Glutamatergic neuron (in vitro differentiated cells): ENCODE data around the gene WBP2NL. TPM values are rescaled to one million over a fixed set of nuclear protein-coding genes. Genes with fewer than 3 reads are reported as not detected.

Source experiments
- DNase-seq: peaks from one replicate; pipeline ENCODE4 v3.0.0; 2022
- H3K27ac Mint-ChIP-seq: one replicate; pipeline ENCODE4 v1.8.0; 2020; ENCODE audit warnings: mild to moderate bottlenecking, mixed read lengths, inconsistent platforms; ENCODE audit not compliant: unreplicated experiment
- H3K27me3 Mint-ChIP-seq: one replicate; pipeline ENCODE4 v1.8.0; 2020; ENCODE audit warnings: mild to moderate bottlenecking, moderate library complexity, mixed read lengths, inconsistent platforms; ENCODE audit not compliant: unreplicated experiment
- H3K36me3 Mint-ChIP-seq: one replicate; pipeline ENCODE4 v1.8.0; 2020; ENCODE audit warnings: mild to moderate bottlenecking, mixed read lengths, inconsistent platforms; ENCODE audit not compliant: unreplicated experiment
- H3K4me1 Mint-ChIP-seq: one replicate; pipeline ENCODE4 v1.8.0; 2020; ENCODE audit warnings: mild to moderate bottlenecking, low read depth, mixed read lengths, inconsistent platforms; ENCODE audit not compliant: unreplicated experiment
- H3K4me3 Mint-ChIP-seq: one replicate; pipeline ENCODE4 v1.8.0; 2020; ENCODE audit warnings: mild to moderate bottlenecking, mixed read lengths, inconsistent platforms; ENCODE audit not compliant: unreplicated experiment
- H3K9me3 Mint-ChIP-seq: one replicate; pipeline ENCODE4 v1.8.0; 2020; ENCODE audit warnings: mild to moderate bottlenecking, moderate library complexity, mixed read lengths, inconsistent platforms; ENCODE audit not compliant: unreplicated experiment
- total RNA-seq: library from RNA; stranded (reverse); fragmentation: NEBNext Ultra II Directional; extraction: Animal tissue kit (Norgen Biotek cat#: 25700); gene quantifications from one replicate; pipeline ENCODE4 v1.2.1, GENCODE V29; 2021; ENCODE audit not compliant: unreplicated experiment
- TF ChIP-seq, protein P1 (sequence below): fragments of 200-600 bp; sonication (generic); IDR thresholded peaks from one replicate; pipeline ENCODE4 v1.5.0; 2021; ENCODE audit not compliant: partially characterized antibody, unreplicated experiment

WBP2NL gene
- total RNA-seq, 1 donor from 2014 or later = not detected

DNA sequence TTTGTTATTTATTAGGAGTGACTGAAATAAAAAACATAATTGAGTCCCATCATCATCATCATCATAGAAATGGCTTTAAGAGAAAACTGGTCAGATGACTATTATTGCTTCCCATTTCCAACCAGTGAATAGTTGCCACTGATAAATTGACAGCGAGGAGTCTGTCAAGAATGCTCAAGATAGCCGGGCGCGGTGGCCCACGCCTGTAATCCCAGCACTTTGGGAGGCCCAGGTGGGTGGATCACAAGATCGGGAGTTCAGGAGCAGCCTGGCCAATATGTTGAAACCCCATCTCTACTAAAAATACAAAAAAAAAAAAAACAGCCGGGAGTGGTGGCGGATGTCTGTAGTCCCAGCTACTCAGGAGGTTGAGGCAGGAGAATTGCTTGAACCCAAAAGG is 1.9 kb downstream of the WBP2NL start:
- no peak for DNase-seq
- Mint-ChIP-seq H3K27me3 (no peaks in the 10 kb centered on the region), H3K9me3 (peaks cover 2% of the 10 kb centered on the region), H3K36me3 (peaks cover 4% of the 10 kb centered on the region), H3K4me3 (no peak overlapping the region), H3K27ac (no peak overlapping the region), H3K4me1 (peaks cover 2% of the 10 kb centered on the region)
- TF ChIP-seq, protein P1, sequence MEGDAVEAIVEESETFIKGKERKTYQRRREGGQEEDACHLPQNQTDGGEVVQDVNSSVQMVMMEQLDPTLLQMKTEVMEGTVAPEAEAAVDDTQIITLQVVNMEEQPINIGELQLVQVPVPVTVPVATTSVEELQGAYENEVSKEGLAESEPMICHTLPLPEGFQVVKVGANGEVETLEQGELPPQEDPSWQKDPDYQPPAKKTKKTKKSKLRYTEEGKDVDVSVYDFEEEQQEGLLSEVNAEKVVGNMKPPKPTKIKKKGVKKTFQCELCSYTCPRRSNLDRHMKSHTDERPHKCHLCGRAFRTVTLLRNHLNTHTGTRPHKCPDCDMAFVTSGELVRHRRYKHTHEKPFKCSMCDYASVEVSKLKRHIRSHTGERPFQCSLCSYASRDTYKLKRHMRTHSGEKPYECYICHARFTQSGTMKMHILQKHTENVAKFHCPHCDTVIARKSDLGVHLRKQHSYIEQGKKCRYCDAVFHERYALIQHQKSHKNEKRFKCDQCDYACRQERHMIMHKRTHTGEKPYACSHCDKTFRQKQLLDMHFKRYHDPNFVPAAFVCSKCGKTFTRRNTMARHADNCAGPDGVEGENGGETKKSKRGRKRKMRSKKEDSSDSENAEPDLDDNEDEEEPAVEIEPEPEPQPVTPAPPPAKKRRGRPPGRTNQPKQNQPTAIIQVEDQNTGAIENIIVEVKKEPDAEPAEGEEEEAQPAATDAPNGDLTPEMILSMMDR = no peak

DNA sequence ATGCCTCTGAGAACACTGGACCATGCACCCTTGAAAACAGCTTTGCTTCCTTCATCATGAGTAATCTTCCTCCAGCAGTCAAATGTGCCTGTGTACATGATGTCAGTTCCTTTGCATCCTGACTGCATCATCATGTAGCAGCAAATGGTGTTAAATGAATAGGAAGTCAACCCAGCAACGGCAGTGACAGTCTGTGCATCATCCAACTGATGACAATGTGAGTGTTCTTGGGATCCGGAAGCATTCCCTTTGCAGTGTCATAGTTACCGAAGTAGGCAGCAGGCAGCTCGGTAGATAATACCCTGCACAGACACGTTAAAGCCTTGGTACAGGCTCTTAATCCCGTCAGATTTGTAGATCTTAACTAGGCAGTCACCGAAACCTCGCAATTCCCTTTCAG is 2.5 kb downstream of the WBP2NL start:
- Mint-ChIP-seq H3K27ac (no peak overlapping the region), H3K36me3 (peaks cover under 1% of the 10 kb centered on the region), H3K4me1 (peaks cover 2% of the 10 kb centered on the region), H3K4me3 (no peak overlapping the region), H3K9me3 (peaks cover 3% of the 10 kb centered on the region), H3K27me3 (no peaks in the 10 kb centered on the region)
- DNase-seq = no peak
- TF ChIP-seq, protein P1 = no peak

DNA sequence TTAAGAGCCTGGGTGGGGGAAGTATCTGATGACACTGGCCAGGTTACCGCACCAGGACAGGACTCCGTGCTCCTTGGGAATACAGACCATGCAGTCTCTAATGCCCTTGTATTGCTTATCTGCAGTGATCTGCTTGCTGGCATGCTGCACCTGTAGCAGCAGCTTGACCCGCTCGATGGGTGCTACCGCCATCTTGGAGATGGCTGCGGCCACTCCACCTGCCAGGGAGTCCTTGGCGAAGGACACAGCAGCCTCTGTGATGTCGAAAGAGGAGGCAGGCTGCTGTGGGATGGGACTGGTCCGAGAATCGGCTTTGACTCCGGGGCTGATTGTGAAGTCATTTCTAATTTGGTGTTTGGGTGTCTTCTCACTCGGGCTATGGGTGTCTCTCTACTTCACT is 3.1 kb downstream of the WBP2NL start:
- Mint-ChIP-seq H3K27ac (no peak overlapping the region), H3K4me1 (peaks cover 2% of the 10 kb centered on the region), H3K27me3 (no peaks in the 10 kb centered on the region)

DNA sequence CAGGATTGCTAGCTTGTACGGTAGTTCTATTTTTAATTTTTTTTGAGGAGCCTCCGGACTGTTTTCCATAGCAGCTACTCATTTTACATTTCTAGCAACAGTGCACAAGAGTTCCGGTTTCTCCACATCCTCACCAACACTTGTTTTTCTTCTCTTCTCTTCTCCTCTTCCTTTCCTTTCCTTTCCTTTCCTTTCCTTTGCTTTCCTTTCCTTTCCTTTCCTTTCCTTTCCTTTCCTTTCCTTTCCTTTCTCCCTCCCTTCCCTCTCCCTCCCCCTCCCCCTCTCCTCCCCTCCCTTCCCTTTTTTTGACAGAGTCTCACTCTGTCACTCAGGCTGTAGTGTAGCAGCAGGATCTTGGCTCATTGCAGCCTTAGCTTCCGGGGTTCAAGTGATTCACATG is 9.3 kb downstream of the WBP2NL start:
- TF ChIP-seq, protein P1 = no peak
- DNase-seq = no peak
- Mint-ChIP-seq H3K36me3 (peaks cover 12% of the 10 kb centered on the region), H3K4me1 (no peaks in the 10 kb centered on the region), H3K9me3 (peaks cover 3% of the 10 kb centered on the region), H3K27ac (no peak overlapping the region), H3K4me3 (no peak overlapping the region), H3K27me3 (no peaks in the 10 kb centered on the region)

More for the DNA sequence above, 3.1 kb downstream of the WBP2NL start:
- peaks cover 3% of the 10 kb centered on the region for H3K9me3 Mint-ChIP-seq
- no peak overlapping the region for H3K4me3 Mint-ChIP-seq
- no peaks in the 10 kb centered on the region for H3K36me3 Mint-ChIP-seq
- DNase-seq = no peak
- TF ChIP-seq, protein P1 = no peak

DNA sequence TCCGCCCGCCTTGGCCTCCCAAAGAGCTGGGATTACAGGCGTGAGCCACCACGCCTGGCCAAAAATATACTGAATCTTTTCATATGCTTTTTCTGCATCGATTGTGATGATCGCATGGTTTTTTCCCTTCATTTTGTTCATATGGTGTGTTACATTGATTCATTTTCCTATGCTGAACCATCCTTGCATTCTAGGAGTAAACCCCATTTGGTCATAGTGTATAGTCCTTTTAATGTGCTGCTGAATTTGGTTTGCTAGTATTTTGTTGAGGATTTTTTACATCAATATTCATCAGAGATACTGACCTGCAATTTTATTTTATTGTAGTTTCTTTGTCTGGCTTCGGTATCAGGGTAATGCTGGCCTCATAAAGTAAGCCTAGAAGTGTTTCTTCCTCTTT is 12.2 kb downstream of the WBP2NL start:
- Mint-ChIP-seq H3K9me3 (no peaks in the 10 kb centered on the region), H3K4me1 (no peaks in the 10 kb centered on the region), H3K27me3 (peaks cover 2% of the 10 kb centered on the region)

More for the DNA sequence above, 12.2 kb downstream of the WBP2NL start:
- DNase-seq = no peak
- H3K36me3 Mint-ChIP-seq = peaks cover 12% of the 10 kb centered on the region
- TF ChIP-seq, protein P1 = no peak
- H3K27ac Mint-ChIP-seq = no peak overlapping the region
- no peak overlapping the region for H3K4me3 Mint-ChIP-seq
